ENCODE measurements around the gene ZNF396. TPM values are rescaled to one million over a fixed set of nuclear protein-coding genes. Genes with fewer than 3 reads are reported as not detected.

Gene ZNF396
- total RNA-seq, 3 donors from 2014 or later (not counting 1 experiment from before 2014, with no cell fraction given) = 1.2 to 1.7 (median 1.2) TPM

GRCh38 chr18:35322486-35323458 is 54.4 kb downstream of the ZNF396 start:
- no peak overlapping the region for H3K27ac ChIP-seq (ENCODE audit: low read length)
- WGBS (ENCODE audit: insufficient coverage) = 96% methylated on average over 2 of the region's 3 CpGs
- Mint-ChIP-seq H3K9me3 (no peaks in the 10 kb centered on the region), H3K36me3 (no peaks in the 10 kb centered on the region), H3K27ac (no peak overlapping the region), H3K4me3 (no peak overlapping the region), H3K4me1 (no peaks in the 10 kb centered on the region), H3K27me3 (ENCODE audit: low read depth in 2 of 2) (no peaks in the 10 kb centered on the region)
- H3K27me3 ChIP-seq (ENCODE audit: control insufficient read depth, insufficient read depth, low read length) = no peaks in the 10 kb centered on the region
- no peak overlapping the region for H3K4me3 ChIP-seq (ENCODE audit: low read length)
- TF ChIP-seq, protein P1, sequence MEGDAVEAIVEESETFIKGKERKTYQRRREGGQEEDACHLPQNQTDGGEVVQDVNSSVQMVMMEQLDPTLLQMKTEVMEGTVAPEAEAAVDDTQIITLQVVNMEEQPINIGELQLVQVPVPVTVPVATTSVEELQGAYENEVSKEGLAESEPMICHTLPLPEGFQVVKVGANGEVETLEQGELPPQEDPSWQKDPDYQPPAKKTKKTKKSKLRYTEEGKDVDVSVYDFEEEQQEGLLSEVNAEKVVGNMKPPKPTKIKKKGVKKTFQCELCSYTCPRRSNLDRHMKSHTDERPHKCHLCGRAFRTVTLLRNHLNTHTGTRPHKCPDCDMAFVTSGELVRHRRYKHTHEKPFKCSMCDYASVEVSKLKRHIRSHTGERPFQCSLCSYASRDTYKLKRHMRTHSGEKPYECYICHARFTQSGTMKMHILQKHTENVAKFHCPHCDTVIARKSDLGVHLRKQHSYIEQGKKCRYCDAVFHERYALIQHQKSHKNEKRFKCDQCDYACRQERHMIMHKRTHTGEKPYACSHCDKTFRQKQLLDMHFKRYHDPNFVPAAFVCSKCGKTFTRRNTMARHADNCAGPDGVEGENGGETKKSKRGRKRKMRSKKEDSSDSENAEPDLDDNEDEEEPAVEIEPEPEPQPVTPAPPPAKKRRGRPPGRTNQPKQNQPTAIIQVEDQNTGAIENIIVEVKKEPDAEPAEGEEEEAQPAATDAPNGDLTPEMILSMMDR (IDR thresholded peaks at IDR 0.05) = no peak
- H3K36me3 ChIP-seq (ENCODE audit: control insufficient read depth, insufficient read depth, low read length) = no peaks in the 10 kb centered on the region
- DNase-seq (no peak), ATAC-seq (no peak)
- H3K9me3 ChIP-seq (ENCODE audit: control insufficient read depth, insufficient read depth, low read length) = no peaks in the 10 kb centered on the region
- H3K4me1 ChIP-seq (ENCODE audit: control insufficient read depth, insufficient read depth, low read length) = no peaks in the 10 kb centered on the region
- intact Hi-C loops (cut with micrococcal nuclease) = no loop called here

Other genes starting within 250 kb of the ZNF396 start
- gene ZNF397, start 136.3 kb downstream of the ZNF396 start, total RNA-seq = 10 to 100 TPM in 2 of 3 donors, 1 to 10 TPM in 1; 8.7 to 15.6 (median 13.9) TPM
- gene ZSCAN30, start 87.1 kb downstream of the ZNF396 start, total RNA-seq = 10 to 100 TPM; 15.4 to 21.0 (median 16.4) TPM
- 10 to 100 TPM; 50.4 to 63.9 (median 58.2) TPM for gene ZNF24, start 32.9 kb downstream of the ZNF396 start, total RNA-seq
- gene INO80C, start 120.6 kb upstream of the ZNF396 start, total RNA-seq = 10 to 100 TPM; 17.6 to 19.5 (median 19.2) TPM
- 10 to 100 TPM; 49.2 to 57.1 (median 50.0) TPM for gene GALNT1, start 204.4 kb upstream of the ZNF396 start, total RNA-seq

Data from natural killer cell (primary cell).